Caco-2 (cell line): ENCODE measurements around the gene PEX3. TPM values are rescaled to one million over a fixed set of nuclear protein-coding genes. Genes with fewer than 3 reads are reported as not detected.

ENCODE experiments used
- BruUV-seq: library from RNA; stranded (reverse); fragments of 400-500 nt; replicated peaks from 2 replicates; lab custom pipeline; 2021; lab: Mats Ljungman, UMichigan
- CTCF ChIA-PET: fragments of 300-600 bp; sonication (Branson Sonifier 250); formaldehyde crosslinking; loops from one replicate; lab custom pipeline; 2022; ENCODE audit warnings: antibody characterized with exemption; lab: Charles Lee
- POLR2A ChIA-PET: fragments of 300-600 bp; sonication (Branson Sonifier 250); formaldehyde crosslinking; loops from one replicate; lab custom pipeline; 2022; ENCODE audit warnings: antibody characterized with exemption; lab: Charles Lee
- DNase-seq, 2 experiments: peaks; one replicate each; pipeline versions ENCODE4 v3.0.0 to v3.0.0-alpha.2; 2020 to 2022
- H3K27me3 ChIP-seq: replicated peaks from 2 replicates; pipeline ENCODE4 v1.6.0; 2011; ENCODE audit warnings: low read length; ENCODE audit not compliant: control insufficient read depth, insufficient read depth
- H3K36me3 ChIP-seq: 2 replicates; pipeline ENCODE4 v1.5.1; 2011; ENCODE audit warnings: low read length; ENCODE audit not compliant: control insufficient read depth, insufficient read depth
- H3K4me1 ChIP-seq: fragments of 250-450 bp; sonication (Bioruptor Pico); 2 replicates; pipeline ENCODE4 v1.5.1; 2020; ENCODE audit warnings: mild to moderate bottlenecking
- H3K4me3 ChIP-seq: 2 replicates; pipeline ENCODE4 v1.5.1; 2011; ENCODE audit warnings: low read depth, mild to moderate bottlenecking, control low read depth, low read length
- H3K9me3 ChIP-seq: fragments of 250-450 bp; sonication (Bioruptor Pico); 2 replicates; pipeline ENCODE4 v1.5.1; 2020; ENCODE audit warnings: mild to moderate bottlenecking, moderate library complexity
- H3K27ac Mint-ChIP-seq: one replicate; pipeline ENCODE4 v1.8.0; 2022; ENCODE audit warnings: mixed read lengths; ENCODE audit not compliant: unreplicated experiment
- H3K27me3 Mint-ChIP-seq: one replicate; pipeline ENCODE4 v1.8.0; 2022; ENCODE audit warnings: mixed read lengths; ENCODE audit not compliant: insufficient read depth, unreplicated experiment
- H3K36me3 Mint-ChIP-seq: one replicate; pipeline ENCODE4 v1.8.0; 2022; ENCODE audit warnings: mild to moderate bottlenecking, mixed read lengths; ENCODE audit not compliant: insufficient read depth, unreplicated experiment
- H3K4me1 Mint-ChIP-seq: one replicate; pipeline ENCODE4 v1.8.0; 2022; ENCODE audit warnings: low read depth, mixed read lengths; ENCODE audit not compliant: unreplicated experiment
- H3K4me3 Mint-ChIP-seq: one replicate; pipeline ENCODE4 v1.8.0; 2022; ENCODE audit warnings: mild to moderate bottlenecking, moderate library complexity, mixed read lengths; ENCODE audit not compliant: unreplicated experiment
- H3K9me3 Mint-ChIP-seq: one replicate; pipeline ENCODE4 v1.8.0; 2022; ENCODE audit warnings: mixed read lengths; ENCODE audit not compliant: unreplicated experiment
- CTCF ChIP-seq, 2 experiments: fragments of 200-600 bp in 1 of 2; IDR thresholded peaks; 1 replicate in 1 of 2; 2 replicates in 1 of 2; pipeline versions ENCODE4 v1.5.1 to v1.8.0; 2011 to 2022; ENCODE audit warnings: antibody characterized with exemption in 1 of 2, control low read depth in 1 of 2, inconsistent platforms in 1 of 2, low read depth in 1 of 2, low read length in 1 of 2, mild to moderate bottlenecking in 1 of 2, moderate library complexity in 1 of 2; ENCODE audit not compliant: insufficient read depth in 1 of 2, severe bottlenecking in 1 of 2, unreplicated experiment in 1 of 2
- intact Hi-C: fragments of 100-400 bp; cut with micrococcal nuclease; formaldehyde crosslinking; loops from one replicate; pipeline ENCODE4 v1.10.0; 2022; ENCODE audit not compliant: unreplicated experiment
- total RNA-seq: library from RNA; stranded (reverse); gene quantifications from 2 replicates; pipeline ENCODE4 v1.2.3, GENCODE V29; 2022

Gene PEX3
- total RNA-seq, 1 experiment from 2014 or later = 44.6 TPM

GRCh38 chr6:143540192-143540591 lies 89.6 kb downstream of the PEX3 start:
- Histone ChIP-seq H3K36me3 (no peaks in the 10 kb centered on the region), H3K4me1 (peaks cover 63% of the 10 kb centered on the region), H3K27me3 (no peaks in the 10 kb centered on the region), H3K9me3 (no peaks in the 10 kb centered on the region), H3K4me3 (no peak overlapping the region)
- intact Hi-C loops = no loop called here
- Mint-ChIP-seq H3K4me1 (peaks cover 42% of the 10 kb centered on the region), H3K27me3 (no peaks in the 10 kb centered on the region), H3K27ac (no peak overlapping the region), H3K9me3 (no peaks in the 10 kb centered on the region), H3K4me3 (no peak overlapping the region), H3K36me3 (peaks cover 13% of the 10 kb centered on the region)
- CTCF ChIA-PET = no interaction called here
- BruUV-seq = TSS peak; percentile 0
- DNase-seq = no peak
- POLR2A ChIA-PET = no interaction called here
- no peak for TF ChIP-seq CTCF (IDR thresholded peaks at IDR 0.05; ENCODE audit: insufficient read depth in 1 of 2, low read depth in 1 of 2, low read length in 1 of 2, severe bottlenecking in 1 of 2, unreplicated experiment in 1 of 2)

Other genes starting within 250 kb of the PEX3 start
- 12.7 and 13.9 TPM in 2 replicates for gene ADAT2, start 110 bp upstream of the PEX3 start, total RNA-seq
- gene FUCA2, start 60.9 kb downstream of the PEX3 start, total RNA-seq = 102 and 119 TPM in 2 replicates
- 80.8 and 100 TPM in 2 replicates for gene PHACTR2, start 227.2 kb downstream of the PEX3 start, total RNA-seq